Measurements from ENCODE around the gene MKNK1. TPM values are rescaled to one million over a fixed set of nuclear protein-coding genes. Genes with fewer than 3 reads are reported as not detected.

MKNK1 gene
- total RNA-seq, 1 donor from 2014 or later = 28.0 TPM

DNA sequence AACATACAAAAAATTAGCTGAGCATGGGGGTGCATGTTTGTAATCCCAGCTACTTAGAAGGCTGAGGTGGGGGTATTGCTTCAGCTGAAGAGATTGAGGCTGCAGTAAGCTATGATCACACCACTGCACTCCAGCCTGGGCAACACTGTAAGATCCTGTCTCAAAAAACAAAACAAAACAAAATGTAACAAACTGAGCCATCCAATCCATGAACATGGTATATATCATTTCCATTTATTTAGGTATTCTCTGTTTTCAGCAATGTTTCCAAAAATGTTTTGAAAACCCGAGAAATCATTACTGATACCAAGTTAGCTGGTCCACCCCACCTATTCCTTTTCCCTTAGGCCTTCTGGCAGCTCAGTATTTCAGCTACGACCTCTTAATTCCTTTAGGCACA, 45.7 kb upstream of the MKNK1 start:
- TF ChIP-seq, protein P1, sequence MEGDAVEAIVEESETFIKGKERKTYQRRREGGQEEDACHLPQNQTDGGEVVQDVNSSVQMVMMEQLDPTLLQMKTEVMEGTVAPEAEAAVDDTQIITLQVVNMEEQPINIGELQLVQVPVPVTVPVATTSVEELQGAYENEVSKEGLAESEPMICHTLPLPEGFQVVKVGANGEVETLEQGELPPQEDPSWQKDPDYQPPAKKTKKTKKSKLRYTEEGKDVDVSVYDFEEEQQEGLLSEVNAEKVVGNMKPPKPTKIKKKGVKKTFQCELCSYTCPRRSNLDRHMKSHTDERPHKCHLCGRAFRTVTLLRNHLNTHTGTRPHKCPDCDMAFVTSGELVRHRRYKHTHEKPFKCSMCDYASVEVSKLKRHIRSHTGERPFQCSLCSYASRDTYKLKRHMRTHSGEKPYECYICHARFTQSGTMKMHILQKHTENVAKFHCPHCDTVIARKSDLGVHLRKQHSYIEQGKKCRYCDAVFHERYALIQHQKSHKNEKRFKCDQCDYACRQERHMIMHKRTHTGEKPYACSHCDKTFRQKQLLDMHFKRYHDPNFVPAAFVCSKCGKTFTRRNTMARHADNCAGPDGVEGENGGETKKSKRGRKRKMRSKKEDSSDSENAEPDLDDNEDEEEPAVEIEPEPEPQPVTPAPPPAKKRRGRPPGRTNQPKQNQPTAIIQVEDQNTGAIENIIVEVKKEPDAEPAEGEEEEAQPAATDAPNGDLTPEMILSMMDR (conservative IDR thresholded peaks at IDR 0.05) = no peak
- no peak overlapping the region for H3K4me3 Mint-ChIP-seq
- no peak for DNase-seq (ENCODE audit: low read depth, low spot score)
- no peaks in the 10 kb centered on the region for H3K4me1 Mint-ChIP-seq
- H3K36me3 Mint-ChIP-seq (ENCODE audit: low read depth) = peaks cover 38% of the 10 kb centered on the region
- H3K9me3 Mint-ChIP-seq = peaks cover 12% of the 10 kb centered on the region
- no peak overlapping the region for H3K27ac Mint-ChIP-seq (ENCODE audit: unreplicated experiment)
- H3K27me3 Mint-ChIP-seq (ENCODE audit: low read depth) = no peaks in the 10 kb centered on the region

- Mint-ChIP-seq H3K36me3 (ENCODE audit: low read depth) (peaks cover 35% of the 10 kb centered on the region), H3K27me3 (ENCODE audit: low read depth) (no peaks in the 10 kb centered on the region), H3K27ac (ENCODE audit: unreplicated experiment) (no peak overlapping the region), H3K4me1 (no peaks in the 10 kb centered on the region), H3K9me3 (peaks cover 10% of the 10 kb centered on the region), H3K4me3 (no peak overlapping the region)
- TF ChIP-seq, protein P1 (conservative IDR thresholded peaks at IDR 0.05) = no peak
- DNase-seq (ENCODE audit: low read depth, low spot score) = no peak
These were observed 43.5 kb upstream of the MKNK1 start for GRCh38 chr1:46647611-46648010.

GRCh38 chr1:46646844-46647243, 42.8 kb upstream of the MKNK1 start:
- Mint-ChIP-seq H3K4me1 (no peaks in the 10 kb centered on the region), H3K36me3 (ENCODE audit: low read depth) (peaks cover 37% of the 10 kb centered on the region), H3K27me3 (ENCODE audit: low read depth) (no peaks in the 10 kb centered on the region), H3K9me3 (peaks cover 10% of the 10 kb centered on the region), H3K27ac (ENCODE audit: unreplicated experiment) (no peak overlapping the region), H3K4me3 (no peak overlapping the region)
- DNase-seq (ENCODE audit: low read depth, low spot score) = no peak
- TF ChIP-seq, protein P1 (conservative IDR thresholded peaks at IDR 0.05) = no peak

- TF ChIP-seq, protein P1 (conservative IDR thresholded peaks at IDR 0.05) = no peak
- Mint-ChIP-seq H3K36me3 (ENCODE audit: low read depth) (peaks cover 36% of the 10 kb centered on the region), H3K9me3 (peaks cover 10% of the 10 kb centered on the region), H3K4me1 (no peaks in the 10 kb centered on the region), H3K27ac (ENCODE audit: unreplicated experiment) (no peak overlapping the region), H3K27me3 (ENCODE audit: low read depth) (no peaks in the 10 kb centered on the region), H3K4me3 (no peak overlapping the region)
- DNase-seq (ENCODE audit: low read depth, low spot score) = no peak
These were observed 42.3 kb upstream of the MKNK1 start for GRCh38 chr1:46646331-46646730.

DNA sequence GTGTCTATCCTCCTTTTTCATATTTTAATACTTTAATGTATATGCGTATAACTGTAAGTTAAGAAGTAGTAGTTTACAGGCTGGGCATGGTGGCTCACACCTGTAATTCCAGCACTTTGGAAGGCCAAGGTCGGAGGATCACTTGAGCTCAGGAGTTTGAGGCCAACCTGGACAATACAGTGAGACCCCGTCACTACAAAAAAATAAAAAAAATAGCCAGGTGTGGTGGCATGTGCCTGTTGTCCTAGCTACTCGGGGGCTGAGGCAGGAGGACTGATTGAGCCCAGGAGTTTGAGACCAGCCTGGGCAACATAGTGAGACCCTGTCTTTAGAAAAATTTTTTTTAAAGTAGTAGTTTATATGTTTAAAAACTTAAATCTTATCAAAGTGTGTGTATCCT, 41.7 kb upstream of the MKNK1 start:
- DNase-seq (ENCODE audit: low read depth, low spot score) = no peak

More for the DNA sequence above, 41.7 kb upstream of the MKNK1 start:
- no peaks in the 10 kb centered on the region for H3K4me1 Mint-ChIP-seq
- no peak overlapping the region for H3K27ac Mint-ChIP-seq (ENCODE audit: unreplicated experiment)
- no peak overlapping the region for H3K4me3 Mint-ChIP-seq
- H3K27me3 Mint-ChIP-seq (ENCODE audit: low read depth) = no peaks in the 10 kb centered on the region
- TF ChIP-seq, protein P1 (conservative IDR thresholded peaks at IDR 0.05) = no peak
- H3K9me3 Mint-ChIP-seq = peaks cover 10% of the 10 kb centered on the region
- H3K36me3 Mint-ChIP-seq (ENCODE audit: low read depth) = peaks cover 36% of the 10 kb centered on the region

All from neural crest cell (in vitro differentiated cells).